Subcutaneous abdominal adipose tissue (tissue), 5 donors: ENCODE data around the gene CX3CR1.

ENCODE experiments used
- H3K27ac ChIP-seq: one replicate; pipeline ENCODE4 v1.7.0; 2013; ENCODE audit warnings: low read depth, mild to moderate bottlenecking, inconsistent platforms, low read length, moderate library complexity
- H3K27me3 ChIP-seq, 5 donors: one replicate each; pipeline ENCODE4 v1.7.0; 2013; ENCODE audit warnings: low read length in 5 of 5, inconsistent platforms in 1 of 5; ENCODE audit not compliant: control insufficient read depth in 5 of 5, insufficient read depth in 4 of 5
- H3K36me3 ChIP-seq, 5 donors: one replicate each; pipeline ENCODE4 v1.7.0; 2013; ENCODE audit warnings: low read length in 5 of 5; ENCODE audit not compliant: control insufficient read depth in 5 of 5, insufficient read depth in 5 of 5
- H3K4me1 ChIP-seq, 5 donors: one replicate each; pipeline ENCODE4 v1.7.0; 2013; ENCODE audit warnings: low read length in 5 of 5, mild to moderate bottlenecking in 3 of 5, moderate library complexity in 1 of 5; ENCODE audit not compliant: control insufficient read depth in 5 of 5, insufficient read depth in 5 of 5
- H3K4me3 ChIP-seq, 5 donors: one replicate each; pipeline ENCODE4 v1.7.0; 2013; ENCODE audit warnings: low read length in 5 of 5, low read depth in 1 of 5
- H3K9ac ChIP-seq, 5 donors: one replicate each; pipeline ENCODE4 v1.7.0; 2013; ENCODE audit warnings: low read length in 5 of 5, mild to moderate bottlenecking in 4 of 5, moderate library complexity in 3 of 5
- H3K9me3 ChIP-seq, 5 donors: one replicate each; pipeline ENCODE4 v1.7.0; 2013; ENCODE audit warnings: low read length in 5 of 5; ENCODE audit not compliant: control insufficient read depth in 5 of 5
- donor health status: healthy.
- donor health status: healthy.
- donor health status: healthy.
- donor health status: healthy.
- donor health status: healthy.

CX3CR1 gene

GRCh38 chr3:39319249-39319648 is 39.4 kb upstream of the CX3CR1 start:
- Histone ChIP-seq H3K27ac (no peak overlapping the region), H3K4me3 (no peak overlapping the region), H3K9ac (no peak overlapping the region), H3K27me3 (no peaks in the 10 kb centered on the region), H3K9me3 (peaks cover 4 to 13% (median 4%) of the 10 kb centered on the region in 5 donors), H3K36me3 (no peaks in the 10 kb centered on the region), H3K4me1 (no peaks in the 10 kb centered on the region)

DNA sequence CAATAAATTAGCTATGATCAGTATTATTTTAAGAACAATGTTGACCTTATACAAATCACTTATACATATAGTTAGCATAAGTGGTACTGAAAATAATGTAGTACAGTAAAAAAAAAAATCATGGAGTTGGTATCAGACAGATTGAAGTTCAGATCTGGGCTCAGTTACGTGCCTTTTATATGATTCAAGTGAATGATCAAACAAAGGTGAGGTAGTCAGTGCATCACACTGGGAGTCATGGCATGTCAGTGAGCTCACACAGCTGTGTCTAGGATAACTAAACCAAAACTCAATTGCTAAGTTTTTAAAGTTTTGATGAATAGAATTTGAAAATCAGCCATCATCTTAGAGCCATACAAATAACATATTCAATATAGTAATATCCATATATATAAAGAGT is 38.5 kb upstream of the CX3CR1 start:
- H3K9me3 ChIP-seq, result peaks cover 4 to 13% (median 4%) of the 10 kb centered on the region in 5 donors
- H3K4me1 ChIP-seq, result no peaks in the 10 kb centered on the region
- no peak overlapping the region for H3K9ac ChIP-seq
- no peak overlapping the region for H3K27ac ChIP-seq
- H3K27me3 ChIP-seq, result no peaks in the 10 kb centered on the region
- no peaks in the 10 kb centered on the region for H3K36me3 ChIP-seq
- no peak overlapping the region for H3K4me3 ChIP-seq

DNA sequence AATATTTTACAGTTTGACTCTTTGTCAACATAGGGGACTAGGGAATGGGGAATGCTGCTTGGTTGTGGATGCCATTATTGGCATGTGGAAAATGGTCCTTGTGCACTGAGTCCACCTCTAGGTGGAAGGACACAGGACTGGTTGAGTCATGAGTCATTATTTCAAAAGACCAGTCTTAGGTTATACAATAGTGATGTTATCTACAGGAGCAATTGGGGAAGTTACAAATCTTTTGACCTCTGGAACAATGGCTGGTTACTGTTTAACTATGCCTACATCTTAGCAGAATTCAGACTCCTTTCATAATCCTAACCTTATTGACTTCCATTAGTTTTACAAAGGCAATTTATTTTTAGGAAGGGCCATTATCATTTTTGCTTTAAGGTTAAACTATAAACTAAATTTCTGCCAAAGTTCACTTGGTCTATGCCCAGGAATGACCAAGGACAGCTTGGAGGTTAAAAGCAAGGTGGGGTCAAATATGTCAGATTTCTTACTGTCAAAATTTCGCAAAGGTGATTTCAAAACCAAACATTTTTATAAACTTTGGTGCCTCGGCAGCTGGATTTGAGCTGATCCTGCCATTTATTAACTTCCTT is 37.8 kb upstream of the CX3CR1 start:
- H3K36me3 ChIP-seq, result no peaks in the 10 kb centered on the region
- H3K27me3 ChIP-seq, result no peaks in the 10 kb centered on the region
- H3K27ac ChIP-seq, result no peak overlapping the region
- H3K4me1 ChIP-seq, result no peaks in the 10 kb centered on the region
- H3K9me3 ChIP-seq, result peaks cover 4 to 13% (median 4%) of the 10 kb centered on the region in 5 donors
- H3K4me3 ChIP-seq, result no peak overlapping the region
- H3K9ac ChIP-seq, result no peak overlapping the region

DNA sequence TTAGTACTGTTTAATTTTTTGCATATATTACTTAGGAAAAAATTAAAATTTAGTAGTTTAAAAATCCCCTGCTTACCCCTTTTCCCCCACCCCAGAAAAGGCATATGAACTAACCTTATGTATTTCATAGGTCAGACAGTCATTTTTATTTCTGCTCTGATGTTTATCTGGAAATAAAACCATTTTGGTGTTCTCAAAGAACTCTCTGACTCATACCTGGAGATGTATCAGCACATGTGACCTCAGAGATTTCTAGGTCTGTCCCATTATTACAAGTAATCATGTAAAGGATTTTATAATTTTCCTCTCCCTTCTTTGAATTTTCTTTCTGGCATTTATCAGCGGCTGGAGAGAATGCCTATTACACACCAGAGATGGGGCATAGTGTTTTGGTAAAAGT is 35.6 kb upstream of the CX3CR1 start:
- Histone ChIP-seq H3K27me3 (no peaks in the 10 kb centered on the region), H3K27ac (no peak overlapping the region), H3K9me3 (peaks cover 4 to 13% (median 4%) of the 10 kb centered on the region in 5 donors), H3K9ac (no peak overlapping the region), H3K36me3 (no peaks in the 10 kb centered on the region), H3K4me1 (no peaks in the 10 kb centered on the region), H3K4me3 (no peak overlapping the region)

DNA sequence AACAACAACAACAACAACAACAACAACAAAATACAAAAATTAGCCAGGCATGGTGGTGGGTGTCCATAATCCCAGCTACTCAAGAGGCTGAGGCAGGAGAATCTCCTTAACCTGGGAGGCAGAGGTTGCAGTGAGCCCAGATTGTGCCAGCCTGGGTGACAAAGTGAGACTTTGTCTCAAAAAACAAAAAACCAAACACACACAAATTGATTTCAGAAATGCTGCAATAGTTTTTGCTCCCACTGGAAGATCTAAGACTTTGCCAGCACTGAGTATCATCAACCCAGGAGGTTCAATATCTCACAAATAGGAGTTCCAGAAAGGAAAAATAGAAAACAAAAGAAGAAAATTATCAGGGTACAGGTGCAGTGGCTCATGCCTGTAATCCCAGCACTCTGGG is 33.5 kb upstream of the CX3CR1 start:
- no peaks in the 10 kb centered on the region for H3K36me3 ChIP-seq
- no peak overlapping the region for H3K9ac ChIP-seq
- H3K4me3 ChIP-seq, result no peak overlapping the region
- no peak overlapping the region for H3K27ac ChIP-seq
- no peaks in the 10 kb centered on the region for H3K4me1 ChIP-seq
- H3K27me3 ChIP-seq, result no peaks in the 10 kb centered on the region
- H3K9me3 ChIP-seq, result peaks cover 4 to 6% (median 4%) of the 10 kb centered on the region in 5 donors

GRCh38 chr3:39302178-39302577 is 22.3 kb upstream of the CX3CR1 start:
- H3K4me1 ChIP-seq, result no peaks in the 10 kb centered on the region
- H3K27ac ChIP-seq, result no peak overlapping the region
- H3K4me3 ChIP-seq, result no peak overlapping the region
- peaks cover 8 to 36% (median 16%) of the 10 kb centered on the region in 5 donors for H3K9me3 ChIP-seq
- H3K27me3 ChIP-seq, result no peaks in the 10 kb centered on the region
- H3K36me3 ChIP-seq, result no peaks in the 10 kb centered on the region
- H3K9ac ChIP-seq, result no peak overlapping the region

GRCh38 chr3:39299279-39299678 is 19.4 kb upstream of the CX3CR1 start:
- no peaks in the 10 kb centered on the region for H3K4me1 ChIP-seq
- no peaks in the 10 kb centered on the region for H3K27me3 ChIP-seq
- H3K27ac ChIP-seq, result no peak overlapping the region
- H3K9ac ChIP-seq, result no peak overlapping the region
- peaks cover 8 to 27% (median 14%) of the 10 kb centered on the region in 5 donors for H3K9me3 ChIP-seq
- H3K36me3 ChIP-seq, result no peaks in the 10 kb centered on the region
- H3K4me3 ChIP-seq, result no peak overlapping the region

- Histone ChIP-seq H3K4me1 (peaks cover 0 to 3% (median 0%) of the 10 kb centered on the region in 5 donors), H3K9ac (no peak overlapping the region), H3K9me3 (peaks cover under 1 to 18% (median 6%) of the 10 kb centered on the region in 5 donors), H3K4me3 (no peak overlapping the region), H3K36me3 (no peaks in the 10 kb centered on the region), H3K27ac (no peak overlapping the region), H3K27me3 (no peaks in the 10 kb centered on the region)
Observed at GRCh38 chr3:39296197-39297077, 16.6 kb upstream of the CX3CR1 start.

DNA sequence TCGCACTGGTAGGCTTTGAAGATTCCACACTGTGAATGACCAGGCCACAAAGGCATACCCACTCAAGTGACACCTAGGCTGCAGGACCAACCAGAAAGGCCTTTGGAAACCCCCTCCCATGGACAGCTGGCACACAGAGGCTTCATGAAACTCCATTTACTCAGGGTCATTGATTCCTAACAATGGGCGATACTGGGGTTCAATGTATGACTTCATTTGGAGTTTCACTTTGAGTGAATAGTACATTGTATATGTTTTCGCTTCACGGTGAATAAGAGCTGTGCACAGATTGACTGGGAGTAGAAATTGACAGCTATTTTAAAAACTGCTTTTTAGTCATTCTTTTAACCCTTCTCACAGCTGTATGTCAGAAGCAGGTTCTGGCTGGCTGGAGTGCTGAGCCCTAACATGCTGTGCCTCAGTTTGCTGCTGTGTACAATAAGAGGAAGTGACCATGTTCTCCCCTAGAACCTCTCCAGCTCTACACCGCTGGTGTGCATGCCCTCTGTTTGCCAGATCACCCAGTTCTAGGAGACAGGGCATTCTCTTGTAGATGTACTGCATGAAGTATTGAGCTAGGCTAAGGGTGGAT is 15.4 kb upstream of the CX3CR1 start:
- Histone ChIP-seq H3K9ac (no peak overlapping the region), H3K36me3 (no peaks in the 10 kb centered on the region), H3K4me1 (peaks cover 0 to 3% (median 0%) of the 10 kb centered on the region in 5 donors), H3K4me3 (no peak overlapping the region), H3K9me3 (peaks cover 0 to 18% (median 6%) of the 10 kb centered on the region in 5 donors), H3K27ac (no peak overlapping the region), H3K27me3 (no peaks in the 10 kb centered on the region)
